Activated naive CD8-positive, alpha-beta T cell treated with anti-CD3 and anti-CD28 coated beads, Interleukin-2, amount 50 U/mL, for 16 hours (primary cell): Measurements from ENCODE around the gene SIGLEC12.
"Not testable (repeated sequence)": the region's sequence is repeated elsewhere in the genome, so short reads cannot be mapped to it uniquely, and the experiment has no call there.

ENCODE experiments used
- DNase-seq: peaks from one replicate; pipeline ENCODE4 v3.0.0-alpha.2; 2020; ENCODE audit warnings: low read depth, low spot score

The SIGLEC12 gene

DNA sequence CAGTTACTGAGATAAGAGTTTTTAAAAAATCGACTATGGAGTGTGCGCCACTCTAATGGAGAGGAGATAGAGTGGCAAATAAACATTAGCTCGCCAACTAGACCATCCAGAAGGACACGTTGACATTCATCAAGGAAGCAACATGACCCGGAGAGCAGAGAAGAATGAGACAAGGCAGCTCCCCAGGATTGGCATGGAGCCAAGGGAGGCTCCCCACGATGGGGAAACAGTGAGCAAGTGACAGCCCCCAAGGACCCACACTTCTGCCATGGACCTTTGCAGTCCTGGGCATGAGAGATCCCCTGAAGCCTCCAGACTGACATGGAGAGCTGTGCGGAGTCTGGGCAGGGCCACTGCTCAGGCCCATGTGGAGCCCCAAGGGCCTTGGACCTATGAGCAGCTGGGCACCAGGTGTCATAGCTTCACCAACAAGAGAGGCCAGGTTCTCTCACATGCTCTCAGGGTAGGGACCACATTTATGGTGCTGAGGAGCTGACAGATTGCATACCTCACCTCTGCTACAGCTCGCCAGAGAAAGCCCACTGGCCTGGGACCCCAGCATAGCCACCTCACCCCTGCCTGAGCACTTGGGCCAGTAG is 23.2 kb upstream of the SIGLEC12 start:
- no peak for DNase-seq

- DNase-seq, result no peak
Observed at GRCh38 chr19:51521781-51522180, 20.2 kb upstream of the SIGLEC12 start.

GRCh38 chr19:51521357-51521756 is 19.8 kb upstream of the SIGLEC12 start:
- no peak for DNase-seq

DNA sequence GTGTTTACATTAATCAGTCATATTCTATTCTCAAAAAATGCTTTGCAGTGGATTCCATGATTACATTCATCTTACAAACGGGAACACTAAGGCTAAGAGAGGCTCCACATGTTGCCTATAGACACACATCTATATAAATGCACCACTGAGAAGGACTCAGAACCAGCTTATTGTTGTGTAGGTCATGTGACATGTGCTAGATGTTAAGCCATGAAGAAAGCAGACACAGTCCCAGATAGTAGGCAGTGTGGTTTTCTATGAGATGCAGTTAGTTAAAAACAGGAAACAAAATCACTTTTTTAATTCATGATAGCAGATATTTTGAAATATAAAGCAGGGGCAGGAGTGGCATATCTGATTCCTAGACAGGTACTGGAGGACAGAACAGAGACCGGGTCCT is 19.1 kb upstream of the SIGLEC12 start:
- DNase-seq, result no peak

GRCh38 chr19:51514866-51515481 is 13.4 kb upstream of the SIGLEC12 start:
- no peak for DNase-seq

DNA sequence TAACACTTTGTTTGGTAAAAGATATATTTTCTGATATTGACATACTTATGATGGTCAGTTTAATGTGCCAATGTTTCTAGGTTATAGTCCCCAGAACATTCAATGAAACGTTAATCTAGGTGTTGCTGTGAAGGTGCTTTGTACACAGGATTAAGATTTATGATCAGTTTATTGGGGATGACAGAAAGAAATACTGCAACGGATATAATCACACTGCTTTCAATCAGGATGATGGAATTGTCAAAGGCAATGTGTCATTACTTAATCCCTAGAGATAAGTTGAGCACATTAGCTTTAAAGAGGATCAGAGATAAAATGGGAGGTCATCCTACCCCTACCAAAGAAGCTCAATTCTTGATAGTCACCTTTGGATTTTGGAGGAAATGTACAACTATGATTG is 12.4 kb upstream of the SIGLEC12 start:
- no peak for DNase-seq

- no peak for DNase-seq
Observed at GRCh38 chr19:51511353-51511752, 9.8 kb upstream of the SIGLEC12 start.

DNA sequence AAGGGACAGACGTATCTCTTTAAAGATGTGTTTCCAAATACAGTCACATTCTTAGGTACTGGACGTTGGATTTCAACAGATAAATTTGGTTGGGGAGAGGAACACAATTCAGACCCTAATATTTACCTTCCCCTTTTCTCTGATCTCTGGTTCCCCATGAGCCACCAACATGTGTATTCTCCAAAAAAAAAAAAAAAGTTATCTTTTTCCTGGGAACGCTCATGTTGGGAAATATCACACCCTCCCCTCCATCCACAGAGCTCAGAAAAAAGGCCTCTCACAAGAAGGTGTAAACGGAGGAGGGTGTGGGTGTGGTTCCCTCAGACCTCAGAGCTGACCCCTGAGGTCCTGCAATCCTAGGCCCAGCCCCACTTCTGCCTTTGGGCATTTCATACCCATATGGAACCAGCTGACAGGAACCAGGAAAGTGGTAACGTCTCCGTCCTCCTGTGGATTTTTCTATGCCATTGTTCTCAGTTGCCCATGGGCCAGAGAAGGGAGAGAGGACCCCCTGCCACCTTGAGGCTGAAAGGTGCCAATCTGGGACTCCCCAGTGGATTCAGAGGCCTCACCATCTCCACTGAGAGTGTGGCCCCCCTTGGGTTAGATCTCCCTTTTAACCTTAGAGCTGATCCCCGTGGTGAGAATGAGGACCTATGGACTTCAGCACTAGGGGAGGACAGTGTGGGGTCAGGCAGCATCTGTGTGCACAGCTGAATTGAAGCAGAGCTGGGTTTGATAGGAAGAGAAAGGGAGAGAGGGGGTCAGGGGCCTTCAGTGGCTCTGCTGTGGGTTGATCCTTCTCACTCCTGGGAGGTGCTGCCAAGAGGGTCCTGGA is 8.4 kb upstream of the SIGLEC12 start:
- DNase-seq, result no peak

- DNase-seq, result no peak
Observed at GRCh38 chr19:51508059-51508733, 6.6 kb upstream of the SIGLEC12 start.

DNA sequence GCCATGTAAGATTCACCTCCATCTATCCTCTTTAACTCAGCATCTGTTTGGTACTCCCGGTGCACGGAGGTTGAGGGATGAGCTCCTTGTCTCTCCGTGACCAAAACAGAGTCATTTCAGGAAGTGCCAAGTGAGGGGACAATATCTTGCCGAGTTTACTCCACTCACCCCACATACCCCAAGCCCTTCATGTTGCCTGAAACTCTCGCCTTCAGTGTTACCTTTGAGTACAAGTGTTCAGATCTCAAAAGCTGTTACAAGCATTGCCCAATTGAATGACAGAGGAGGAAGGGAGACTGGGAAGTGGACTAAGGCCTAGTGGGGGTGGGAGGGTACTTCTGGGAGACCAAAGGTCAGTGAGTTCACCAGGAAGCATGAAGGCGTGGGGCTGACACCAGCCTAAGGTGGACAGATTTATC is 6.0 kb upstream of the SIGLEC12 start:
- DNase-seq, result no peak

GRCh38 chr19:51507192-51507591 is 5.6 kb upstream of the SIGLEC12 start:
- DNase-seq, result no peak

GRCh38 chr19:51505904-51506303 is 4.3 kb upstream of the SIGLEC12 start:
- DNase-seq, result no peak

GRCh38 chr19:51503896-51504295 is 2.3 kb upstream of the SIGLEC12 start:
- no peak for DNase-seq

GRCh38 chr19:51503286-51503817 is 1.8 kb upstream of the SIGLEC12 start:
- no peak for DNase-seq

- DNase-seq, result not testable (repeated sequence)
Observed at GRCh38 chr19:51500931-51501330, 669 bp downstream of the SIGLEC12 start.

GRCh38 chr19:51497666-51498065 is 3.9 kb downstream of the SIGLEC12 start:
- no peak for DNase-seq

- DNase-seq, result no peak
Observed at GRCh38 chr19:51493776-51494175, 7.8 kb downstream of the SIGLEC12 start.

- DNase-seq, result no peak
Observed at GRCh38 chr19:51491586-51491985, 10.0 kb downstream of the SIGLEC12 start.

- DNase-seq, result no peak
Observed at GRCh38 chr19:51490676-51491075, 10.9 kb downstream of the SIGLEC12 start.

- DNase-seq, result no peak
Observed at GRCh38 chr19:51489113-51489512, 12.5 kb downstream of the SIGLEC12 start.

GRCh38 chr19:51488491-51488890 is 13.1 kb downstream of the SIGLEC12 start:
- DNase-seq, result no peak
